Endothelial cell of umbilical vein (primary cell): ENCODE results near the gene WDR4.

Source experiments
- CTCF ChIP-seq, 2 donors: IDR thresholded peaks; 1 replicate in 1 of 2; 2 replicates in 1 of 2; pipeline ENCODE4 v1.5.1; 2011; ENCODE audit warnings: low read length in 2 of 2, mild to moderate bottlenecking in 2 of 2, moderate library complexity in 2 of 2, control low read depth in 1 of 2, inconsistent platforms in 1 of 2, low read depth in 1 of 2; ENCODE audit not compliant: insufficient read depth in 1 of 2; ENCODE audit errors: extremely low read depth in 1 of 2
- EZH2 ChIP-seq: IDR thresholded peaks from 2 replicates; pipeline ENCODE4 v1.6.1; 2012; ENCODE audit warnings: borderline replicate concordance, low read depth, mild to moderate bottlenecking, moderate library complexity, low read length, inconsistent platforms; ENCODE audit not compliant: severe bottlenecking
- POLR2A ChIP-seq: IDR thresholded peaks from 2 replicates; pipeline ENCODE4 v1.6.1; 2012; ENCODE audit warnings: low read depth, mild to moderate bottlenecking, control low read depth, low read length
- POLR2AphosphoS5 ChIP-seq: IDR thresholded peaks from 2 replicates; pipeline ENCODE4 v1.6.1; 2012; ENCODE audit warnings: low read depth, mild to moderate bottlenecking, control low read depth, low read length, moderate library complexity; ENCODE audit not compliant: insufficient read depth

DNA sequence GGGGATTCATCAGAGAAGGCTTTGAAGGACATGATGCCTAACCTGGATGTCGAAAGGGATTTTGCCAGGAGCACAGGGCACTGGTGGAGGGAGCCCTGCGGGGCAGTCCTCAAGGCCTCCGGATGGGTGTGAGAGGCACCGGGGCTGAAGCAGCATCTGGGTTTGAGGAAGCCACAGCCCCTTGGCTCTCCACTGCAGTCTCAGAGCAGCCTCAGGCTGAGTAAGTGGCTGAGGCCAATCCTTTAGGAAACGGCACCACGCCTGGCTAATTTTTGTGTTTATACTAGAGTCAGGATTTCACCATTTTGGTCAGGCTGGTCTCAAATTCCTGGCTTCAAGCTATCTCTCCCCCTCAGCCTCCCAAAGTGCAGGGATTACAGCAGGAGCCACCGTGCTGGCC, 34.1 kb upstream of the WDR4 start:
- TF ChIP-seq POLR2A, result no peak
- TF ChIP-seq CTCF (IDR thresholded peaks at IDR 0.05; ENCODE audit: extremely low read depth in 1 of 2, insufficient read depth in 1 of 2, low read depth in 1 of 2, low read length in 2 of 2), result no peak
- no peak for TF ChIP-seq EZH2
- no peak for TF ChIP-seq POLR2AphosphoS5
